Right lobe of liver (tissue), 4 donors: ENCODE results near the gene EYA4.

Source experiments
- POLR2A ChIP-seq: fragments of 450-650 bp; IDR thresholded peaks from one replicate; pipeline ENCODE4 v1.6.1; 2017; ENCODE audit warnings: antibody characterized with exemption, mild to moderate bottlenecking
- TF ChIP-seq, protein P1 (sequence below), 4 donors: fragments of 200-600 bp in 3 of 4; fragments of 450-650 bp in 1 of 4; IDR thresholded peaks; one replicate each; pipeline versions ENCODE4 v1.5.1 to v1.8.0; 2016 to 2022; ENCODE audit warnings: antibody characterized with exemption in 4 of 4, mild to moderate bottlenecking in 2 of 4
- donor health status: DM: no; HTN: no; CAD: no.
- donor health status: DM: no; HTN: no; CAD: no.
- donor health status: DM: no; HTN: yes; CAD: no.

DNA sequence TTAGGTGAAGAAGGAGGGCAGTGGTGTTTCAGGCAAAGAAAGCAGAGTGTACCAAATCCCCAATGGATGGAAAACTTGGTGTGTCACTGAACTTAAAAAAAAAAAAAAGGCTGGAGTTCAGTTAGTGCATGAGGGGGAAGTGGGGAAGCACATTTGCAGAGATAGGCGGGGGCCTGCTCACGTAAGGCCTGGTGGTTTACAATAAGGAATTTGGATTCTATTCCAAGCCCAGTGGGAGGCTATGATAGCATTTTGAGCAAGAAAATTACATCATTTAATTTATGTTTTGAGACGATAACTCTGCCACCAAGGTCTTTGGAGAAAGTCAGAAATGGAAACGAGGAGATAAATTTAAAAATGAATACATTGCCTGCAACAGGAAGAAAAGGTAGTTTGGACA, 225.5 kb downstream of the EYA4 start:
- TF ChIP-seq, protein P1, sequence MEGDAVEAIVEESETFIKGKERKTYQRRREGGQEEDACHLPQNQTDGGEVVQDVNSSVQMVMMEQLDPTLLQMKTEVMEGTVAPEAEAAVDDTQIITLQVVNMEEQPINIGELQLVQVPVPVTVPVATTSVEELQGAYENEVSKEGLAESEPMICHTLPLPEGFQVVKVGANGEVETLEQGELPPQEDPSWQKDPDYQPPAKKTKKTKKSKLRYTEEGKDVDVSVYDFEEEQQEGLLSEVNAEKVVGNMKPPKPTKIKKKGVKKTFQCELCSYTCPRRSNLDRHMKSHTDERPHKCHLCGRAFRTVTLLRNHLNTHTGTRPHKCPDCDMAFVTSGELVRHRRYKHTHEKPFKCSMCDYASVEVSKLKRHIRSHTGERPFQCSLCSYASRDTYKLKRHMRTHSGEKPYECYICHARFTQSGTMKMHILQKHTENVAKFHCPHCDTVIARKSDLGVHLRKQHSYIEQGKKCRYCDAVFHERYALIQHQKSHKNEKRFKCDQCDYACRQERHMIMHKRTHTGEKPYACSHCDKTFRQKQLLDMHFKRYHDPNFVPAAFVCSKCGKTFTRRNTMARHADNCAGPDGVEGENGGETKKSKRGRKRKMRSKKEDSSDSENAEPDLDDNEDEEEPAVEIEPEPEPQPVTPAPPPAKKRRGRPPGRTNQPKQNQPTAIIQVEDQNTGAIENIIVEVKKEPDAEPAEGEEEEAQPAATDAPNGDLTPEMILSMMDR (IDR thresholded peaks at IDR 0.05) = no peak
- no peak for TF ChIP-seq POLR2A
